HG03432 (cell line): Measurements from ENCODE around the gene ABCB9.

ENCODE experiments used
- ATAC-seq: cut with Tn5 transposase; IDR thresholded peaks from one replicate; pipeline ENCODE4 v1.9.1; 2021; ENCODE audit warnings: mild to moderate bottlenecking, moderate library complexity; ENCODE audit not compliant: unreplicated experiment

ABCB9 gene

GRCh38 chr12:122884091-122884826 is 82.0 kb downstream of the ABCB9 start:
- ATAC-seq = no peak

- ATAC-seq = no peak
These were observed 83.2 kb downstream of the ABCB9 start for GRCh38 chr12:122882908-122883558.

GRCh38 chr12:122880668-122881067 is 85.6 kb downstream of the ABCB9 start:
- no peak for ATAC-seq

GRCh38 chr12:122880155-122880667 is 86.1 kb downstream of the ABCB9 start:
- ATAC-seq = no peak
